Heart right ventricle (tissue), 16 donors: ENCODE data around the gene TBC1D4. TPM values are rescaled to one million over a fixed set of nuclear protein-coding genes. Genes with fewer than 3 reads are reported as not detected.
"Not testable (repeated sequence)": the region's sequence is repeated elsewhere in the genome, so short reads cannot be mapped to it uniquely, and the experiment has no call there.

Experiments
- ATAC-seq, 8 donors: fragments of 200-7000 bp; cut with Tn5 transposase; one replicate each; pipeline ENCODE4 v1.9.1; 2020; ENCODE audit warnings: mild to moderate bottlenecking in 8 of 8, moderate library complexity in 8 of 8, moderate number of reproducible peaks in 1 of 8
- DNase-seq, 2 donors: peaks; one replicate each; pipeline ENCODE4 v3.0.0-alpha.2; 2020
- H3K27ac ChIP-seq, 10 donors: fragments of 200-600 bp; sonication (generic) in 2 of 10; one replicate each; pipeline versions ENCODE4 v1.5.0 to v1.8.0; 2020 to 2022; ENCODE audit warnings: mild to moderate bottlenecking in 3 of 10
- H3K27me3 ChIP-seq, 7 donors: fragments of 200-600 bp; one replicate each; pipeline ENCODE4 v1.8.0; 2021 to 2022; ENCODE audit warnings: mild to moderate bottlenecking in 2 of 7
- H3K36me3 ChIP-seq, 9 donors: fragments of 200-600 bp; sonication (generic) in 1 of 9; one replicate each; pipeline versions ENCODE4 v1.5.0 to v1.8.0; 2020 to 2022; ENCODE audit warnings: mild to moderate bottlenecking in 2 of 9
- H3K4me1 ChIP-seq, 9 donors: fragments of 200-600 bp; sonication (generic) in 1 of 9; one replicate each; pipeline versions ENCODE4 v1.5.0 to v1.8.0; 2020 to 2022; ENCODE audit warnings: mild to moderate bottlenecking in 4 of 9
- H3K4me3 ChIP-seq, 10 donors: fragments of 200-600 bp; sonication (generic) in 2 of 10; one replicate each; pipeline versions ENCODE4 v1.5.0 to v1.8.0; 2020 to 2022; ENCODE audit warnings: mild to moderate bottlenecking in 7 of 10, moderate library complexity in 2 of 10
- H3K9me3 ChIP-seq, 11 donors: fragments of 200-600 bp in 10 of 11; sonication (generic) in 2 of 11; one replicate each; pipeline versions ENCODE4 v1.5.0 to v1.8.0; 2013 to 2022; ENCODE audit warnings: mild to moderate bottlenecking in 2 of 11, control low read depth in 1 of 11, moderate library complexity in 1 of 11
- WGBS, 2 donors: extraction: QIAGEN DNeasy Blood & Tissue Kit; methylation state at CpG; one replicate each; pipeline ENCODE4 v1.1.7; 2013; ENCODE audit warnings: inconsistent platforms in 1 of 2; 5-methylcytosine and 5-hydroxymethylcytosine counted together
- intact Hi-C, 10 donors: fragments of 100-400 bp; cut with DNase I; formaldehyde crosslinking; loops; one replicate each; pipeline versions ENCODE4 v1.11.1 to v1.14.2; 2022
- polyA plus RNA-seq, 2 donors: library from polyadenylated mRNA; stranded (reverse); fragments of 200-250 nt; gene quantifications; one replicate each; pipeline ENCODE4 v1.2.3, GENCODE V29; 2013
- total RNA-seq, 10 donors: library from RNA; stranded (reverse); fragmentation: NEBNext Ultra II Directional in 3 of 10; extraction: Animal tissue kit (Norgen Biotek cat#: 25700) in 3 of 10; gene quantifications; one replicate each; pipeline versions ENCODE4 v1.2.1 to v1.2.4, GENCODE V29; 2021 to 2023
- TF ChIP-seq, protein P1 (sequence below), 9 donors: fragments of 200-600 bp; sonication (generic) in 2 of 9; IDR thresholded peaks; one replicate each; pipeline versions ENCODE4 v1.5.0 to v1.8.0; 2021 to 2022; ENCODE audit warnings: antibody characterized with exemption in 9 of 9, mild to moderate bottlenecking in 5 of 9, moderate library complexity in 1 of 9
- donor health status: Arrhythmogenic right ventricular cardiomyopathy.
- donor health status: ischemic (EF 13 %, LVEDD 7.1; RV severe dilation, severe dysfunction).
- donor health status: healthy with polysubstance abuse.
- donor health status: DM: no; HTN: yes; CAD: no.
- donor health status: DM: no; HTN: no; CAD: no.
- donor health status: ischemic (EF 25% LVEDD 6.9; RV normal size, moderate dysfunction).
- donor health status: ischemic (EF 25% LVEDD 5.7; RV mildly dilated, moderate dysfunction).
- donor health status: healthy.
- donor health status: DM: yes; HTN: yes; CAD: no.
- donor health status: Ischemic cardiomyopathy.
- donor health status: ischemic (EF 35%, LVEDD 5.7; RV mildly dilated, moderate dysfunction).
- donor health status: nonischemic (EF 11% LVEDD 7.7; RV severe dilation, severe dysfunction).
- donor health status: DM: yes; HTN: yes; CAD: no.
- donor health status: PGD.
- donor health status: ischemic (EF 29% LVEDD 5.4; RV normal size, mild dysfunction).
- donor health status: nonischemic (EF 23%, LVEDD 6.1; RV moderate dilation, normal function).

Gene TBC1D4
- total and polyA plus RNA-seq, 12 donors = 10.1 to 124 (median 93.5) TPM

DNA sequence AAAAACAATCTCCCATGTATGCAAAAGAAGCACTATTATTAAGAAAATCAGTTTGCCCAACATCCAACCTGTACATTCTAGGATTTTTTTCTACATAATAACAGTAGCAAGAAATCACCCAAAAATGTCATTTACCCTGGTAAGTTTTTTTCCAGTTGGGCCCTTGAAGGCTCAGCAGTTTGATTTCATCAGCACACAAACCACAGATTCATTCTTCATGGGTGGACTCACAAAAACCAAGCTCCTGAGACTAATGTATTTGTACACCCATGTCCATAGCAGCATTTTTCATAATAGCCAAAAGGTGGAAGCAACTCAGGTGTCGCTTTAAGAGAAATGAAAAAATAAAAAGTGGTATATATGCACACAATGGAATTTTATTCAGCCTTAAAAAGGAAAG lies 210.1 kb downstream of the TBC1D4 start:
- H3K27ac ChIP-seq = no peak overlapping the region
- peaks cover 0 to 13% (median 0%) of the 10 kb centered on the region in 11 donors for H3K9me3 ChIP-seq
- no peak for DNase-seq
- H3K4me1 ChIP-seq = no peaks in the 10 kb centered on the region
- TF ChIP-seq, protein P1, sequence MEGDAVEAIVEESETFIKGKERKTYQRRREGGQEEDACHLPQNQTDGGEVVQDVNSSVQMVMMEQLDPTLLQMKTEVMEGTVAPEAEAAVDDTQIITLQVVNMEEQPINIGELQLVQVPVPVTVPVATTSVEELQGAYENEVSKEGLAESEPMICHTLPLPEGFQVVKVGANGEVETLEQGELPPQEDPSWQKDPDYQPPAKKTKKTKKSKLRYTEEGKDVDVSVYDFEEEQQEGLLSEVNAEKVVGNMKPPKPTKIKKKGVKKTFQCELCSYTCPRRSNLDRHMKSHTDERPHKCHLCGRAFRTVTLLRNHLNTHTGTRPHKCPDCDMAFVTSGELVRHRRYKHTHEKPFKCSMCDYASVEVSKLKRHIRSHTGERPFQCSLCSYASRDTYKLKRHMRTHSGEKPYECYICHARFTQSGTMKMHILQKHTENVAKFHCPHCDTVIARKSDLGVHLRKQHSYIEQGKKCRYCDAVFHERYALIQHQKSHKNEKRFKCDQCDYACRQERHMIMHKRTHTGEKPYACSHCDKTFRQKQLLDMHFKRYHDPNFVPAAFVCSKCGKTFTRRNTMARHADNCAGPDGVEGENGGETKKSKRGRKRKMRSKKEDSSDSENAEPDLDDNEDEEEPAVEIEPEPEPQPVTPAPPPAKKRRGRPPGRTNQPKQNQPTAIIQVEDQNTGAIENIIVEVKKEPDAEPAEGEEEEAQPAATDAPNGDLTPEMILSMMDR (IDR thresholded peaks at IDR 0.05) = no peak
- intact Hi-C loops = no loop called here
- H3K4me3 ChIP-seq = no peak overlapping the region
- 96 to 99% methylated on average over 1 of the region's 1 CpG for WGBS, 2 donors
- no peak for ATAC-seq
- no peaks in the 10 kb centered on the region for H3K27me3 ChIP-seq
- H3K36me3 ChIP-seq = no peaks in the 10 kb centered on the region

DNA sequence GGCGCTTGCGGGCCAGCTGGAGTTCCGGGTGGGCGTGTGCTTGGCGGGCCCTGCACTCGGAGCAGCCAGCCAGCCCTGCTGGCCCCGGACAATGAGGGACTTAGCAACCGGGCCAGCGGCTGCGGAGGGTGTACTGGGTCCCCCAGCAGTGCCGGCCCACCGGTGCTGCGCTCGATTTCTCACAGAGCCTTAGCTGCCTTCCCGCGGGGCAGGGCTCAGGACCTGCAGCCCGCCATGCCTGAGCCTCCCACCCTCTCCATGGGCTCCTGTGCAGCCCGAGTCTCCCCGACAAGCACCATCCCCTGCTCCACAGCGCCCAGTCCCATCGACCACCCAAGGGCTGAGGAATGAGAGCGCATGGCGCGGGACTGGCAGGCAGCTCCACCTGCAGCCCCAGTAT lies 213.5 kb downstream of the TBC1D4 start:
- H3K4me1 ChIP-seq, DNase-seq, ATAC-seq, H3K27ac ChIP-seq, H3K27me3 ChIP-seq, H3K36me3 ChIP-seq, H3K9me3 ChIP-seq, intact Hi-C loops, H3K4me3 ChIP-seq: not testable (repeated sequence)
- 97 to 98% methylated on average over 23 to 24 of the region's 24 CpGs for WGBS, 2 donors

DNA sequence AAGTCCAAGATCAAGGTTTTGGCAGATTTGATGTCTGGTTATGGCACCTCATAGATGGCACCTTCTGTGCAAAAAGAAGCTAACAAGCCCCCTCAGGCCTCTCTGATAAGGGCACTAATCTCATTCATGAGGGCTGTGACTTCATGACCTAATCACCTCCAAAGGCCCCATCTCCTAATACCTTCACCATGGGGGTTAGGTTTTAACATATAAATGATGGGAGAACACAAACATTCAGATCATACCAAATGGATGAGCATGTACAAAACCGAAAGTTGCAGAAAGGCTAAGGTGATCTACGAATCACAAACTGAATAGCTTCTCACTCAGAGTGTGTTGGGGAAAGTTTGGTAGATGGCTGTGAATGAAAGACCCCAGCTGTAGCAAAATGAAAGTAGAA lies 217.4 kb downstream of the TBC1D4 start:
- intact Hi-C loops = no loop called here
- DNase-seq (no peak), ATAC-seq (no peak)
- Histone ChIP-seq H3K4me1 (no peaks in the 10 kb centered on the region), H3K9me3 (no peaks in the 10 kb centered on the region), H3K27me3 (no peaks in the 10 kb centered on the region), H3K4me3 (no peak overlapping the region), H3K36me3 (no peaks in the 10 kb centered on the region), H3K27ac (no peak overlapping the region)
- TF ChIP-seq, protein P1 (IDR thresholded peaks at IDR 0.05) = no peak
- 86 to 88% methylated on average over 2 of the region's 2 CpGs for WGBS, 2 donors

DNA sequence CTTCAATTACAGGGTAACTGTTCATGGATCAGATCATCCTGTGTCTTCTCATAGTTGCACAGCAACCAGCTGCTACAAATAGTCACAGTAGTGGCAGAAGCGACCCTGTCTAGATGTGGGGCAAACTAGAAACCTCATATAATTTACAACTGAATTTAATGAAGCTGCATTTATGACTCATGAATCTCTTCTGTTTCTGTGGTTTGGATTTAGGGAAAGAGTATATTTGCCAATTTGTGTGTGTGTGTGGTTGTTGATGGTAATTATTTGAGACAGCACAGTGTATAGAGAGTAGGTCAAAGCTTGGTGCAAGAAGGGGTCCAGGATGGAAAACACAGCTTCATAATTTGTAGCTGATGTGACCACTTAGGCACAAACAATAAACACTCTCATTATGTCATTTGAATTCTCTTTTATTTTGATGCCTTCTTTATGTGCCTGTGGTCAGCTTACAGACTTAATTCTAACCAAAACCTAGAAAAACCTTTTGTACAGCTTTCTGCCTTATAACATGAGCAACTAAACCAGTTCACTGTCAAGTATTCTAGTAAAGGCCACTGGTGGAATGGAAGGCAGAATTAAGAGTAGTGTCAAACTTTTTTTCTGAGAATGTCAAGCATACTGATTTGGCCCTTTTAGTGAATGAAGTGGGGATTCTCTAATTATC lies 218.1 kb downstream of the TBC1D4 start:
- WGBS, 2 donors = 0 to 89% methylated on average over 1 of the region's 1 CpG
- no peak overlapping the region for H3K4me3 ChIP-seq
- H3K27ac ChIP-seq = no peak overlapping the region

More for the DNA sequence above, 218.1 kb downstream of the TBC1D4 start:
- no peak for DNase-seq
- no peaks in the 10 kb centered on the region for H3K4me1 ChIP-seq
- H3K9me3 ChIP-seq = no peaks in the 10 kb centered on the region
- H3K36me3 ChIP-seq = no peaks in the 10 kb centered on the region
- TF ChIP-seq, protein P1 (IDR thresholded peaks at IDR 0.05) = no peak
- H3K27me3 ChIP-seq = no peaks in the 10 kb centered on the region
- intact Hi-C loops = no loop called here
- ATAC-seq = no peak
